GM23248 (cell line): Measurements from ENCODE around the gene CCN2. TPM values are rescaled to one million over a fixed set of nuclear protein-coding genes. Genes with fewer than 3 reads are reported as not detected.
A peak's percentile ranks its signal among the peaks of the same experiment; 100 is the strongest.

ENCODE experiments used
- DNase-seq: peaks from one replicate; pipeline ENCODE4 v3.0.0-alpha.2; 2015
- H2AFZ ChIP-seq: fragments of 200-600 bp; sonication (generic); 2 replicates; pipeline ENCODE4 v1.6.1; 2016; ENCODE audit warnings: antibody characterized with exemption
- H3F3A ChIP-seq: fragments of 200-600 bp; sonication (generic); 2 replicates; pipeline ENCODE4 v1.6.1; 2016; ENCODE audit warnings: mild to moderate bottlenecking, antibody characterized with exemption, mixed run types; ENCODE audit not compliant: insufficient read depth
- H3K27ac ChIP-seq: fragments of 200-600 bp; sonication (generic); 2 replicates; pipeline ENCODE4 v1.5.1; 2016; ENCODE audit warnings: mild to moderate bottlenecking
- H3K27me3 ChIP-seq: fragments of 200-600 bp; sonication (generic); replicated peaks from 2 replicates; pipeline ENCODE4 v1.6.1; 2016; ENCODE audit warnings: mild to moderate bottlenecking; ENCODE audit not compliant: insufficient read depth
- H3K36me3 ChIP-seq: fragments of 200-600 bp; sonication (generic); 2 replicates; pipeline ENCODE4 v1.6.1; 2016; ENCODE audit warnings: low read depth, mild to moderate bottlenecking
- H3K4me1 ChIP-seq: fragments of 200-600 bp; sonication (generic); 2 replicates; pipeline ENCODE4 v1.6.1; 2016; ENCODE audit warnings: mild to moderate bottlenecking; ENCODE audit not compliant: insufficient read depth
- H3K4me2 ChIP-seq: fragments of 200-600 bp; sonication (generic); one replicate; pipeline ENCODE4 v1.6.1; 2016; ENCODE audit warnings: mild to moderate bottlenecking; ENCODE audit not compliant: unreplicated experiment
- H3K4me3 ChIP-seq: fragments of 200-600 bp; sonication (generic); 2 replicates; pipeline ENCODE4 v1.5.1; 2016; ENCODE audit warnings: mild to moderate bottlenecking
- H3K79me2 ChIP-seq: fragments of 200-600 bp; sonication (generic); 2 replicates; pipeline ENCODE4 v1.6.1; 2016; ENCODE audit warnings: mild to moderate bottlenecking; ENCODE audit not compliant: insufficient read depth
- H3K9ac ChIP-seq: fragments of 200-600 bp; sonication (generic); 2 replicates; pipeline ENCODE4 v1.6.1; 2016; ENCODE audit warnings: mild to moderate bottlenecking
- H3K9me2 ChIP-seq: fragments of 200-600 bp; sonication (generic); 2 replicates; pipeline ENCODE4 v1.6.1; 2016; ENCODE audit warnings: mixed run types, mild to moderate bottlenecking, moderate library complexity; ENCODE audit not compliant: insufficient read depth
- H3K9me3 ChIP-seq: fragments of 200-600 bp; sonication (generic); one replicate; pipeline ENCODE4 v1.6.1; 2017; ENCODE audit warnings: low read depth
- H4K20me1 ChIP-seq: fragments of 200-600 bp; sonication (generic); 2 replicates; pipeline ENCODE4 v1.6.0; 2016; ENCODE audit not compliant: insufficient read depth
- EZH2 ChIP-seq: fragments of 200-600 bp; sonication (generic); IDR thresholded peaks from 2 replicates; pipeline ENCODE4 v1.6.1; 2018; ENCODE audit warnings: antibody characterized with exemption, mild to moderate bottlenecking; ENCODE audit not compliant: insufficient read depth, poor library complexity, severe bottlenecking
- EZH2phosphoT487 ChIP-seq: fragments of 200-600 bp; sonication (generic); IDR thresholded peaks from 2 replicates; pipeline ENCODE4 v1.6.1; 2018; ENCODE audit warnings: antibody characterized with exemption, moderate library complexity, mild to moderate bottlenecking, low read depth; ENCODE audit not compliant: insufficient read depth
- WGBS, 2 experiments: methylation state at CpG; one replicate each; pipeline ENCODE4 v1.1.6; 2015 to 2017; ENCODE audit warnings: low lambda C conversion rate in 2 of 2, low coverage in 1 of 2; ENCODE audit errors: missing lambda C conversion rate in 2 of 2; 5-methylcytosine and 5-hydroxymethylcytosine counted together
- in situ Hi-C: fragments of 300-500 bp; cut with MboI; formaldehyde crosslinking; loops from 2 replicates; pipeline ENCODE4 v1.15.0; 2020
- polyA plus RNA-seq: library from polyadenylated mRNA; unstranded; fragments of >200 nt; fragmentation: Nextera tagmentation; extraction: Ambion mirVana; gene quantifications from 2 replicates; pipeline ENCODE4 v1.2.1, GENCODE V29; 2016
- total RNA-seq: library from RNA; depleted of rRNA; stranded (reverse); fragments of >200 nt; shearing (Covaris generic); gene quantifications from 2 replicates; pipeline ENCODE4 v1.2.3, GENCODE V29; 2014

The CCN2 gene
- total and polyA plus RNA-seq, 2 experiments from 2014 or later: 410 to 1,647 TPM

GRCh38 chr6:131924881-131925474 is 26.2 kb downstream of the CCN2 start:
- no peaks in the 10 kb centered on the region for H3K9me3 ChIP-seq
- no peak overlapping the region for H3K9ac ChIP-seq
- H3K27ac ChIP-seq: no peak overlapping the region
- H3K79me2 ChIP-seq: no peaks in the 10 kb centered on the region
- H4K20me1 ChIP-seq: no peaks in the 10 kb centered on the region
- TF ChIP-seq EZH2 (no peak), EZH2phosphoT487 (no peak)
- no peaks in the 10 kb centered on the region for H3K9me2 ChIP-seq
- H3K4me3 ChIP-seq: no peak overlapping the region
- H2AFZ ChIP-seq: peak overlapping the region; percentile 15
- peaks cover 17% of the 10 kb centered on the region for H3K4me1 ChIP-seq
- WGBS, 2 experiments: 9 to 15% methylated on average over 4 of the region's 4 CpGs
- peak; percentile 72 for DNase-seq
- H3K27me3 ChIP-seq: no peaks in the 10 kb centered on the region
- H3K4me2 ChIP-seq: no peak overlapping the region
- H3F3A ChIP-seq: peaks cover 10% of the 10 kb centered on the region; the same call in 1 of the 2 replicates
- no peaks in the 10 kb centered on the region for H3K36me3 ChIP-seq
- in situ Hi-C loops: loop anchor here (10.0 to 25.0 kb wide), 3 partner anchors 330 to 862 kb away; partner anchors contain the start of gene SLC18B1

- Histone ChIP-seq H3K9me3 (no peaks in the 10 kb centered on the region), H3K27me3 (no peaks in the 10 kb centered on the region), H3K4me1 (peaks cover 17% of the 10 kb centered on the region), H2AFZ (no peak overlapping the region), H3K9me2 (no peaks in the 10 kb centered on the region), H3K4me3 (no peak overlapping the region), H3F3A (peaks cover 10% of the 10 kb centered on the region; the same call in 1 of the 2 replicates), H4K20me1 (no peaks in the 10 kb centered on the region), H3K9ac (no peak overlapping the region), H3K27ac (no peak overlapping the region), H3K36me3 (no peaks in the 10 kb centered on the region), H3K4me2 (no peak overlapping the region), H3K79me2 (no peaks in the 10 kb centered on the region)
- WGBS, 2 experiments: 13 to 16% methylated on average over 2 of the region's 2 CpGs
- in situ Hi-C loops: loop anchor here (10.0 to 25.0 kb wide), 3 partner anchors 331 to 864 kb away; partner anchors contain the start of gene SLC18B1
- peak; percentile 60 for DNase-seq
- TF ChIP-seq EZH2: no peak
- TF ChIP-seq EZH2phosphoT487: no peak
These were observed 27.8 kb downstream of the CCN2 start for GRCh38 chr6:131923356-131923755.

- 69 to 75% methylated on average over 3 of the region's 3 CpGs for WGBS, 2 experiments
- H3K9me3 ChIP-seq: no peaks in the 10 kb centered on the region
- H3K4me1 ChIP-seq: peaks cover 7% of the 10 kb centered on the region
- no peak overlapping the region for H3K27ac ChIP-seq
- no peak overlapping the region for H2AFZ ChIP-seq
- H3K9me2 ChIP-seq: no peaks in the 10 kb centered on the region
- H3K4me2 ChIP-seq: no peak overlapping the region
- DNase-seq: no peak
- H3K27me3 ChIP-seq: no peaks in the 10 kb centered on the region
- H3K79me2 ChIP-seq: no peaks in the 10 kb centered on the region
- in situ Hi-C loops: loop anchor here (10.0 to 25.0 kb wide), 3 partner anchors 334 to 867 kb away; partner anchors contain the start of gene SLC18B1
- no peaks in the 10 kb centered on the region for H4K20me1 ChIP-seq
- no peak overlapping the region for H3K4me3 ChIP-seq
- H3F3A ChIP-seq: 0 out of 2 replicates have a peak, but pooled peaks cover 4% of the 10 kb centered on the region
- H3K36me3 ChIP-seq: no peaks in the 10 kb centered on the region
- no peak for TF ChIP-seq EZH2phosphoT487
- TF ChIP-seq EZH2: no peak
- no peak overlapping the region for H3K9ac ChIP-seq
These were observed 30.5 kb downstream of the CCN2 start for GRCh38 chr6:131920656-131921055.

- Histone ChIP-seq H3K79me2 (no peaks in the 10 kb centered on the region), H4K20me1 (no peaks in the 10 kb centered on the region), H3K27ac (no peak overlapping the region), H3K9me2 (no peaks in the 10 kb centered on the region), H3F3A (no peaks in the 10 kb centered on the region), H3K4me2 (no peak overlapping the region), H3K4me3 (no peak overlapping the region), H3K27me3 (no peaks in the 10 kb centered on the region), H3K9ac (no peak overlapping the region), H2AFZ (no peak overlapping the region), H3K36me3 (no peaks in the 10 kb centered on the region), H3K9me3 (no peaks in the 10 kb centered on the region), H3K4me1 (peaks cover 6% of the 10 kb centered on the region; the same call in 1 of the 2 replicates)
- in situ Hi-C loops: loop anchor here (10.0 to 25.0 kb wide), 2 partner anchors 224 to 868 kb away; partner anchors contain the start of gene SLC18B1
- TF ChIP-seq EZH2phosphoT487 (no peak), EZH2 (no peak)
- no peak for DNase-seq
- 76 to 77% methylated on average over 9 of the region's 9 CpGs for WGBS, 2 experiments
These were observed 32.4 kb downstream of the CCN2 start for GRCh38 chr6:131918650-131919355.
